Measurements from ENCODE around the gene AP4B1. TPM values are rescaled to one million over a fixed set of nuclear protein-coding genes. Genes with fewer than 3 reads are reported as not detected.
A peak's percentile ranks its signal among the peaks of the same experiment; 100 is the strongest.

Gene AP4B1
- polyA plus RNA-seq, 2 of the 4 experiments (the other 2 are of a cell fraction) = 9.2 to 11.9 TPM

GRCh38 chr1:113891631-113892220 lies 12.9 kb downstream of the AP4B1 start:
- no peak overlapping the region for H3K4me2 ChIP-seq
- H3K27ac ChIP-seq = no peak overlapping the region
- H3K4me3 ChIP-seq = no peak overlapping the region
- ChIA-PET CTCF (no interaction called here), POLR2A (no interaction called here)
- TF ChIP-seq BCL3 (IDR thresholded peaks at IDR 0.05) (no peak), FOSB (CRISPR knock-in tag; IDR thresholded peaks at IDR 0.05) (no peak), SMC3 (IDR thresholded peaks at IDR 0.05) (no peak), CHD4 (IDR thresholded peaks at IDR 0.05; ENCODE audit: borderline replicate concordance) (no peak), REST (IDR thresholded peaks at IDR 0.05) (no peak)
- WGBS (ENCODE audit: missing lambda C conversion rate) = 93% methylated on average over 11 of the region's 11 CpGs
- ATAC-seq = no peak
- FAIRE-seq = no peak
- peaks cover 16% of the 10 kb centered on the region for H3K4me1 ChIP-seq
- DNase-seq (ENCODE audit: low read depth in 1 of 2, low spot score in 1 of 2) = no peak
- no peaks in the 10 kb centered on the region for H3K9me3 ChIP-seq

- no peak for ATAC-seq
- no peak for DNase-seq (ENCODE audit: low read depth in 1 of 2, low spot score in 1 of 2)
- ChIA-PET POLR2A (no interaction called here), CTCF (interaction anchor here (0.7 to 1.3 kb wide), 2 partner anchors 52 to 127 kb away, joined by 3 to 6 read pairs; no protein-coding TSS in a partner anchor)
- 35% methylated on average over 2 of the region's 2 CpGs for WGBS (ENCODE audit: missing lambda C conversion rate)
- no peak overlapping the region for H3K4me3 ChIP-seq
- H3K9me3 ChIP-seq = no peaks in the 10 kb centered on the region
- FAIRE-seq = no peak
- TF ChIP-seq RAD21 (conservative IDR thresholded peaks at IDR 0.05 in 1 of 2, IDR thresholded peaks at IDR 0.05 in 1 of 2) = no peak
- peaks cover 19% of the 10 kb centered on the region for H3K4me1 ChIP-seq
- H3K27ac ChIP-seq = no peak overlapping the region
- H3K4me2 ChIP-seq = no peak overlapping the region
Observed at GRCh38 chr1:113890816-113891215, 13.8 kb downstream of the AP4B1 start.

GRCh38 chr1:113887402-113888175 lies 17.0 kb downstream of the AP4B1 start, which contains the start of gene BCL2L15:
TSS of gene BCL2L15 (minus strand) at chr1:113887581. CDS start at chr1:113887375, 206 bp downstream.
- DNase-seq (ENCODE audit: low read depth in 1 of 2, low spot score in 1 of 2) = peak in 1 of 2 experiments; percentile 22
- CTCF ChIA-PET = interaction anchor here (1.2 to 1.4 kb wide), 2 partner anchors 9 to 17 kb away, joined by 3 read pairs; partner anchors contain the start of gene AP4B1

More at GRCh38 chr1:113887402-113888175, 17.0 kb downstream of the AP4B1 start, which contains the start of gene BCL2L15:
- no peak for TF ChIP-seq NPAS2 (CRISPR knock-in tag; IDR thresholded peaks at IDR 0.05; ENCODE audit: borderline replicate concordance)
- no peak for TF ChIP-seq JUNB (IDR thresholded peaks at IDR 0.05)
- TF ChIP-seq REST (IDR thresholded peaks at IDR 0.05) = no peak
- TF ChIP-seq POLR2A (IDR thresholded peaks at IDR 0.05; ENCODE audit: low read length) = no peak
- no peak for TF ChIP-seq HES2 (IDR thresholded peaks at IDR 0.05)
- no peak for TF ChIP-seq MAZ (IDR thresholded peaks at IDR 0.05; ENCODE audit: borderline replicate concordance, low read depth, low read length)
- TF ChIP-seq CHD2 (IDR thresholded peaks at IDR 0.05; ENCODE audit: low read length, partially characterized antibody) = no peak
- TF ChIP-seq KDM5A (IDR thresholded peaks at IDR 0.05) = no peak
- FAIRE-seq (no peak), ATAC-seq (no peak)
- Histone ChIP-seq H3K9me3 (no peaks in the 10 kb centered on the region), H3K4me1 (peaks cover 19% of the 10 kb centered on the region), H3K27ac (peak within 1 kb of the TSS in 1 of 2 experiments; percentile 56; a peak in 2 of 6 replicates), H3K4me2 (peak within 1 kb of the TSS; percentile 71), H3K4me3 (no peak within 1 kb of the TSS)
- POLR2A ChIA-PET = no interaction called here
- 29% methylated on average over 6 of the region's 6 CpGs for WGBS (ENCODE audit: missing lambda C conversion rate)

Data from A549 (cell line).